Measurements from ENCODE around the gene YIF1B. TPM values are rescaled to one million over a fixed set of nuclear protein-coding genes. Genes with fewer than 3 reads are reported as not detected.

YIF1B gene
- total and polyA plus RNA-seq, 2 donors (not counting 3 experiments of a cell fraction or from before 2014, with no cell fraction given) = 85.8 to 249 TPM

GRCh38 chr19:38284422-38284821, 31.3 kb downstream of the YIF1B start:
- Histone ChIP-seq H3K27me3 (ENCODE audit: control insufficient read depth in 2 of 2, insufficient read depth in 2 of 2, low read length in 2 of 2) (no peaks in the 10 kb centered on the region), H3K4me1 (ENCODE audit: control insufficient read depth, extremely low read depth, insufficient read depth, low read length) (peaks cover 3% of the 10 kb centered on the region), H3K27ac (ENCODE audit: insufficient read depth, low read depth, low read length) (no peak overlapping the region), H3K9ac (replicated peaks; ENCODE audit: extremely low read depth, insufficient read depth, low read length) (no peak overlapping the region), H3K9me1 (replicated peaks; ENCODE audit: control insufficient read depth, extremely low read depth, insufficient read depth, low read length) (no peaks in the 10 kb centered on the region), H3K9me3 (replicated peaks; ENCODE audit: control insufficient read depth, insufficient read depth, low read length) (no peaks in the 10 kb centered on the region), H3K36me3 (ENCODE audit: control insufficient read depth in 2 of 2, extremely low read depth in 1 of 2, insufficient read depth in 2 of 2, low read length in 2 of 2) (no peaks in the 10 kb centered on the region), H3K4me2 (ENCODE audit: insufficient read depth, low read length) (no peak overlapping the region), H4K20me1 (replicated peaks; ENCODE audit: control insufficient read depth, extremely low read depth, insufficient read depth, low read length) (no peaks in the 10 kb centered on the region), H3K4me3 (replicated peaks in 1 of 3; ENCODE audit: insufficient read depth in 1 of 3, low read depth in 1 of 3, low read length in 3 of 3) (no peak overlapping the region), H2AFZ (ENCODE audit: low read depth, low read length) (peak overlapping the region; percentile 69), H3K79me2 (ENCODE audit: control insufficient read depth, insufficient read depth, low read length) (no peaks in the 10 kb centered on the region)
- POLR2A ChIA-PET = no interaction called here
- no TSS peak for BruUV-seq (replicated peaks)
- FAIRE-seq (peak; percentile 12), DNase-seq (ENCODE audit: low read depth, low spot score) (peak; percentile 48)
- intact Hi-C loops (cut with micrococcal nuclease) (no loop called here), dilution Hi-C loops (cut with MboI; ENCODE audit: extremely low pct_ligation_motif_present, low sequenced_read_pairs) (no loop called here)
- CTCF ChIA-PET = interaction anchor here (1.0 to 1.6 kb wide), 3 partner anchors 19 to 51 kb away, joined by 3 to 6 read pairs (median 3); partner anchors contain the start of gene CATSPERG
- TF ChIP-seq GATA2 (IDR thresholded peaks at IDR 0.05; ENCODE audit: insufficient read depth, insufficient read length, low read depth, low read length) (no peak), MAX (IDR thresholded peaks at IDR 0.05; ENCODE audit: insufficient read depth, insufficient read length) (no peak), CTCF (IDR thresholded peaks at IDR 0.05; ENCODE audit: extremely low read depth in 1 of 2, insufficient read depth in 1 of 2, low read depth in 1 of 2, low read length in 2 of 2) (no peak), MYC (IDR thresholded peaks at IDR 0.05; ENCODE audit: low read depth, low read length) (no peak), FOS (IDR thresholded peaks at IDR 0.05; ENCODE audit: borderline replicate concordance, insufficient read depth, low read length) (no peak), POLR2A (IDR thresholded peaks at IDR 0.05; ENCODE audit: low read depth, low read length) (no peak), EZH2 (IDR thresholded peaks at IDR 0.05; ENCODE audit: borderline replicate concordance, low read depth, low read length, severe bottlenecking) (no peak), JUN (IDR thresholded peaks at IDR 0.05; ENCODE audit: borderline replicate concordance, insufficient read depth, insufficient read length, low read depth) (no peak), POLR2AphosphoS5 (IDR thresholded peaks at IDR 0.05; ENCODE audit: insufficient read depth, low read depth, low read length) (no peak)
